Activated T-helper 2 cell treated with anti-CD3 and anti-CD28 coated beads, Interferon-gamma antibody, Interleukin-2, Interleukin-4, amounts not matched to agents 10 μg/mL and 5 μg/mL and 100 μg/mL, durations not matched to agents 14 hours and 24 hours and 36 hours (primary cell): Measurements from ENCODE around the gene EPB41L1. TPM values are rescaled to one million over a fixed set of nuclear protein-coding genes. Genes with fewer than 3 reads are reported as not detected.

Source experiments
- DNase-seq: peaks from one replicate; pipeline ENCODE4 v3.0.0; 2021; ENCODE audit warnings: low spot score
- H3K27ac Mint-ChIP-seq: one replicate; pipeline ENCODE4 v1.8.0; 2021; ENCODE audit warnings: mixed read lengths
- H3K27me3 Mint-ChIP-seq: one replicate; pipeline ENCODE4 v1.8.0; 2021; ENCODE audit warnings: low read depth, mixed read lengths
- H3K36me3 Mint-ChIP-seq: one replicate; pipeline ENCODE4 v1.8.0; 2021; ENCODE audit warnings: low read depth, mixed read lengths
- H3K4me1 Mint-ChIP-seq: one replicate; pipeline ENCODE4 v1.8.0; 2021; ENCODE audit warnings: low read depth, mixed read lengths
- H3K4me3 Mint-ChIP-seq: one replicate; pipeline ENCODE4 v1.8.0; 2021; ENCODE audit warnings: low read depth, mild to moderate bottlenecking, moderate library complexity, mixed read lengths
- H3K9me3 Mint-ChIP-seq: one replicate; pipeline ENCODE4 v1.8.0; 2021; ENCODE audit warnings: mixed read lengths
- intact Hi-C: fragments of 100-400 bp; cut with micrococcal nuclease; formaldehyde crosslinking; loops from one replicate; pipeline ENCODE4 v1.15.1; 2023
- total RNA-seq: library from RNA; stranded (reverse); gene quantifications from 2 replicates; pipeline ENCODE4 v1.2.3, GENCODE V29; 2022

Gene EPB41L1
- total RNA-seq, 1 donor from 2014 or later: 0.41 TPM

- intact Hi-C loops: no loop called here
- H3K27ac Mint-ChIP-seq: no peak overlapping the region
Measured at GRCh38 chr20:36281785-36282380, 127.3 kb downstream of the EPB41L1 start.

More at GRCh38 chr20:36281785-36282380, 127.3 kb downstream of the EPB41L1 start:
- no peaks in the 10 kb centered on the region for H3K4me1 Mint-ChIP-seq
- H3K9me3 Mint-ChIP-seq: no peaks in the 10 kb centered on the region
- DNase-seq: no peak
- H3K27me3 Mint-ChIP-seq: peaks cover 8% of the 10 kb centered on the region
- no peaks in the 10 kb centered on the region for H3K36me3 Mint-ChIP-seq
- H3K4me3 Mint-ChIP-seq: no peak overlapping the region

Other genes with a start within 250 kb of the EPB41L1 start
- 39.5 and 40.3 TPM in 2 replicates for gene SCAND1, start 200.2 kb upstream of the EPB41L1 start, total RNA-seq
- 3.6 and 4.4 TPM in 2 replicates for gene CNBD2, start 186.2 kb upstream of the EPB41L1 start, total RNA-seq
- gene AAR2, start 81.7 kb downstream of the EPB41L1 start, total RNA-seq: 27.1 and 28.5 TPM in 2 replicates
- gene DLGAP4, start 151.6 kb downstream of the EPB41L1 start, total RNA-seq: 34.7 and 37.4 TPM in 2 replicates